SK-N-SH treated with all-trans-retinoic acid at 6 μM for 48 hours (cell line): ENCODE results near the gene CERS4.
"Not testable (repeated sequence)": the region's sequence is repeated elsewhere in the genome, so short reads cannot be mapped to it uniquely, and the experiment has no call there.

Source experiments
- ATAC-seq: fragments of 200-7000 bp; cut with Tn5 transposase; 3 replicates; pipeline ENCODE4 v1.9.1; 2020; ENCODE audit warnings: mild to moderate bottlenecking, moderate library complexity
- ARNTL ChIP-seq: fragments of 450-650 bp; formaldehyde crosslinking; IDR thresholded peaks from 2 replicates; pipeline ENCODE4 v1.5.0; 2020; ENCODE audit warnings: low read depth, mild to moderate bottlenecking, moderate library complexity, borderline replicate concordance
- BACH2 ChIP-seq: fragments of 250-450 bp; sonication (Bioruptor Pico); IDR thresholded peaks from 2 replicates; pipeline ENCODE4 v1.9.0; 2021; ENCODE audit warnings: mild to moderate bottlenecking, borderline replicate concordance
- CREB5 ChIP-seq: fragments of 250-450 bp; sonication (Bioruptor Pico); IDR thresholded peaks from 2 replicates; pipeline ENCODE4 v1.5.1; 2020; ENCODE audit warnings: low read depth, mild to moderate bottlenecking, moderate library complexity
- CSDC2 ChIP-seq: fragments of 250-450 bp; sonication (Bioruptor Pico); IDR thresholded peaks from 2 replicates; pipeline ENCODE4 v1.5.0; 2020; ENCODE audit warnings: mild to moderate bottlenecking, moderate library complexity
- CSRNP3 ChIP-seq: fragments of 250-450 bp; sonication (Bioruptor Pico); IDR thresholded peaks from 2 replicates; pipeline ENCODE4 v1.5.1; 2021; ENCODE audit warnings: mild to moderate bottlenecking, moderate library complexity
- ESRRG ChIP-seq: fragments of 250-450 bp; sonication (Bioruptor Pico); IDR thresholded peaks from 2 replicates; pipeline ENCODE4 v1.6.1; 2021; ENCODE audit warnings: mild to moderate bottlenecking
- GLIS3 ChIP-seq: fragments of 250-450 bp; sonication (Bioruptor Pico); IDR thresholded peaks from 2 replicates; pipeline ENCODE4 v1.5.0; 2020; ENCODE audit warnings: mild to moderate bottlenecking, moderate library complexity
- ISL1 ChIP-seq: fragments of 250-450 bp; sonication (Bioruptor Pico); IDR thresholded peaks from 2 replicates; pipeline ENCODE4 v2.1.2; 2022; ENCODE audit warnings: mild to moderate bottlenecking, moderate library complexity
- OSR1 ChIP-seq: fragments of 250-450 bp; sonication (Bioruptor Pico); IDR thresholded peaks from 2 replicates; pipeline ENCODE4 v1.8.0; 2022; ENCODE audit warnings: moderate library complexity, mild to moderate bottlenecking, inconsistent platforms
- PATZ1 ChIP-seq: fragments of 250-450 bp; sonication (Bioruptor Pico); IDR thresholded peaks from 2 replicates; pipeline ENCODE4 v1.8.0; 2020; ENCODE audit warnings: mild to moderate bottlenecking, moderate library complexity, borderline replicate concordance
- POU6F1 ChIP-seq: fragments of 250-450 bp; sonication (Bioruptor Pico); IDR thresholded peaks from 2 replicates; pipeline ENCODE4 v1.8.0; 2021; ENCODE audit warnings: low read depth, mild to moderate bottlenecking, moderate library complexity, borderline replicate concordance
- PPARA ChIP-seq: fragments of 250-450 bp; sonication (Bioruptor Pico); IDR thresholded peaks from 2 replicates; pipeline ENCODE4 v1.5.0; 2020; ENCODE audit warnings: mild to moderate bottlenecking, borderline replicate concordance
- RARB ChIP-seq: fragments of 250-450 bp; sonication (Bioruptor Pico); IDR thresholded peaks from 2 replicates; pipeline ENCODE4 v1.8.0; 2021; ENCODE audit warnings: mild to moderate bottlenecking, moderate library complexity
- SNAI2 ChIP-seq: fragments of 250-450 bp; sonication (Bioruptor Pico); IDR thresholded peaks from 2 replicates; pipeline ENCODE4 v1.5.0; 2020; ENCODE audit warnings: mild to moderate bottlenecking, moderate library complexity
- TOX ChIP-seq: fragments of 250-450 bp; sonication (Bioruptor Pico); IDR thresholded peaks from 2 replicates; pipeline ENCODE4 v1.8.0; 2021; ENCODE audit warnings: mild to moderate bottlenecking, moderate library complexity, borderline replicate concordance
- TSHZ2 ChIP-seq: fragments of 250-450 bp; sonication (Bioruptor Pico); IDR thresholded peaks from 2 replicates; pipeline ENCODE4 v1.5.0; 2020; ENCODE audit warnings: mild to moderate bottlenecking, moderate library complexity
- ZC3H10 ChIP-seq: fragments of 250-450 bp; sonication (Bioruptor Pico); IDR thresholded peaks from 2 replicates; pipeline ENCODE4 v1.5.1; 2021; ENCODE audit warnings: mild to moderate bottlenecking, moderate library complexity
- ZFP3 ChIP-seq: fragments of 250-450 bp; sonication (Bioruptor Pico); IDR thresholded peaks from 2 replicates; pipeline ENCODE4 v1.5.0; 2020; ENCODE audit warnings: mild to moderate bottlenecking, moderate library complexity
- ZFP30 ChIP-seq: fragments of 450-650 bp; formaldehyde crosslinking; IDR thresholded peaks from 2 replicates; pipeline ENCODE4 v1.5.0; 2022; ENCODE audit warnings: mild to moderate bottlenecking, moderate library complexity
- ZNF565 ChIP-seq: fragments of 450-650 bp; formaldehyde crosslinking; conservative IDR thresholded peaks from 2 replicates; pipeline ENCODE4 v1.5.0; 2020; ENCODE audit warnings: low read depth, mild to moderate bottlenecking, moderate library complexity
- ZNF70 ChIP-seq: fragments of 450-650 bp; formaldehyde crosslinking; IDR thresholded peaks from 2 replicates; pipeline ENCODE4 v1.5.0; 2020; ENCODE audit warnings: mild to moderate bottlenecking, moderate library complexity
- ZNF8 ChIP-seq: fragments of 450-650 bp; formaldehyde crosslinking; IDR thresholded peaks from 2 replicates; pipeline ENCODE4 v1.5.0; 2020; ENCODE audit warnings: mild to moderate bottlenecking, moderate library complexity

CERS4 gene

GRCh38 chr19:8204961-8205360, 4.2 kb upstream of the CERS4 start:
- no peak for ATAC-seq
- TF ChIP-seq ZNF565 (no peak), CSRNP3 (no peak), ZFP30 (CRISPR knock-in tag) (no peak), ZFP3 (CRISPR knock-in tag) (no peak), CSDC2 (no peak), TOX (CRISPR knock-in tag) (no peak), SNAI2 (CRISPR knock-in tag) (no peak), ZC3H10 (no peak), RARB (CRISPR knock-in tag) (no peak), PATZ1 (no peak), TSHZ2 (CRISPR knock-in tag) (no peak), BACH2 (CRISPR knock-in tag) (no peak), ZNF8 (CRISPR knock-in tag) (no peak), ESRRG (no peak), ZNF70 (CRISPR knock-in tag) (no peak), ARNTL (CRISPR knock-in tag) (no peak)

- TF ChIP-seq OSR1 (no peak), CREB5 (CRISPR knock-in tag) (no peak), ZC3H10 (no peak), PATZ1 (no peak), TOX (CRISPR knock-in tag) (no peak), PPARA (CRISPR knock-in tag) (no peak), SNAI2 (CRISPR knock-in tag) (no peak), CSDC2 (no peak), ZNF565 (no peak), GLIS3 (CRISPR knock-in tag) (no peak), POU6F1 (no peak), ZFP3 (CRISPR knock-in tag) (no peak), ZNF8 (CRISPR knock-in tag) (no peak), ISL1 (CRISPR knock-in tag) (no peak), CSRNP3 (no peak), BACH2 (CRISPR knock-in tag) (no peak)
- TF ChIP-seq, all 23 proteins: peak for 0
- no peak for ATAC-seq
Observed at GRCh38 chr19:8206147-8207087, 2.8 kb upstream of the CERS4 start.

GRCh38 chr19:8207326-8207725, 1.8 kb upstream of the CERS4 start:
- ATAC-seq, result not testable (repeated sequence)
